Tibial nerve (tissue), 4 donors: ENCODE measurements around the gene KLHL35. TPM values are rescaled to one million over a fixed set of nuclear protein-coding genes. Genes with fewer than 3 reads are reported as not detected.

Experiments used
- DNase-seq, 2 donors: peaks; one replicate each; pipeline ENCODE4 v3.0.0-alpha.2; 2019; ENCODE audit warnings: low spot score in 2 of 2
- H3K27ac ChIP-seq, 4 donors: fragments of 200-600 bp; sonication (generic) in 3 of 4; one replicate each; pipeline ENCODE4 v1.5.1; 2017 to 2019; ENCODE audit warnings: mild to moderate bottlenecking in 1 of 4
- H3K27me3 ChIP-seq, 2 donors: fragments of 200-600 bp; sonication (generic) in 1 of 2; one replicate each; pipeline versions ENCODE4 v1.5.1 to v1.6.0; 2017 to 2019
- H3K36me3 ChIP-seq, 3 donors: fragments of 200-600 bp; sonication (generic); one replicate each; pipeline ENCODE4 v1.5.1; 2018 to 2019
- H3K4me1 ChIP-seq, 4 donors: fragments of 200-600 bp; sonication (generic) in 3 of 4; one replicate each; pipeline ENCODE4 v1.5.1; 2017 to 2019
- H3K4me3 ChIP-seq, 4 donors: fragments of 200-600 bp; sonication (generic) in 3 of 4; one replicate each; pipeline ENCODE4 v1.5.1; 2017 to 2019; ENCODE audit warnings: mild to moderate bottlenecking in 1 of 4, moderate library complexity in 1 of 4
- H3K9me3 ChIP-seq, 4 donors: fragments of 200-600 bp; sonication (generic) in 3 of 4; one replicate each; pipeline ENCODE4 v1.5.1; 2017 to 2019
- CTCF ChIP-seq, 5 experiments: fragments of 200-600 bp in 3 of 5; fragments of 450-650 bp in 2 of 5; sonication (generic) in 3 of 5; IDR thresholded peaks; one replicate each; pipeline ENCODE4 v1.5.1; 2016 to 2019; ENCODE audit warnings: antibody characterized with exemption in 5 of 5, mild to moderate bottlenecking in 3 of 5, moderate library complexity in 2 of 5
- EP300 ChIP-seq, 2 donors: sonication (generic); formaldehyde crosslinking; IDR thresholded peaks; one replicate each; pipeline ENCODE4 v1.6.1; 2017; ENCODE audit warnings: antibody characterized with exemption in 2 of 2, mild to moderate bottlenecking in 1 of 2
- POLR2A ChIP-seq, 2 donors: fragments of 450-650 bp; IDR thresholded peaks; one replicate each; pipeline ENCODE4 v1.6.1; 2017; ENCODE audit warnings: antibody characterized with exemption in 2 of 2, mild to moderate bottlenecking in 2 of 2, moderate library complexity in 2 of 2
- WGBS, 2 donors: methylation state at CpG; one replicate each; pipeline ENCODE4 v1.1.5; 2018; 5-methylcytosine and 5-hydroxymethylcytosine counted together
- total RNA-seq, 4 donors: library from RNA; depleted of rRNA; stranded (reverse); fragments of >200 nt; gene quantifications; one replicate each; pipeline ENCODE4 v1.1.0, GENCODE V29; 2016

Gene KLHL35
- total RNA-seq, 4 donors from 2014 or later: 3.0 to 11.1 (median 6.6) TPM

- H3K36me3 ChIP-seq: peaks cover 0 to 24% (median 0%) of the 10 kb centered on the region in 3 donors
- no peak for DNase-seq
- TF ChIP-seq EP300 (IDR thresholded peaks at IDR 0.05) (no peak), POLR2A (IDR thresholded peaks at IDR 0.05) (no peak), CTCF (IDR thresholded peaks at IDR 0.05) (no peak)
- peaks cover 0 to 61% (median 12%) of the 10 kb centered on the region in 4 donors for H3K4me1 ChIP-seq
- WGBS, 2 donors: 51 to 59% methylated on average over 16 of the region's 16 CpGs
- peaks cover 0 to 5% (median 0%) of the 10 kb centered on the region in 4 donors for H3K9me3 ChIP-seq
- H3K27ac ChIP-seq: no peak overlapping the region
- no peak overlapping the region for H3K4me3 ChIP-seq
- peaks cover 0 to 30% of the 10 kb centered on the region in 2 donors for H3K27me3 ChIP-seq
Measured at GRCh38 chr11:75431533-75432525, 1.2 kb downstream of the KLHL35 start.

GRCh38 chr11:75430714-75431532 is 2.1 kb downstream of the KLHL35 start:
- H3K4me1 ChIP-seq: peaks cover 0 to 61% (median 12%) of the 10 kb centered on the region in 4 donors
- DNase-seq: no peak
- WGBS, 2 donors: 34 to 36% methylated on average over 32 of the region's 32 CpGs
- peak overlapping the region in 2 of 4 donors; percentile 17 to 49 for H3K4me3 ChIP-seq
- peak overlapping the region in 1 of 4 donors; percentile 50 for H3K27ac ChIP-seq
- no peak for TF ChIP-seq POLR2A (IDR thresholded peaks at IDR 0.05)
- no peak for TF ChIP-seq EP300 (IDR thresholded peaks at IDR 0.05)
- TF ChIP-seq CTCF (IDR thresholded peaks at IDR 0.05): no peak
- H3K9me3 ChIP-seq: peaks cover 0 to 5% (median 0%) of the 10 kb centered on the region in 4 donors
- H3K36me3 ChIP-seq: peaks cover 0 to 15% (median 0%) of the 10 kb centered on the region in 3 donors
- peaks cover 0 to 30% of the 10 kb centered on the region in 2 donors for H3K27me3 ChIP-seq

- Histone ChIP-seq H3K27me3 (peaks cover 0 to 30% of the 10 kb centered on the region in 2 donors), H3K27ac (peak overlapping the region in 1 of 4 donors; percentile 50)
- 2 to 5% methylated on average over 15 to 42 of the region's 134 CpGs for WGBS, 2 donors
Measured at GRCh38 chr11:75429902-75430713, 2.9 kb downstream of the KLHL35 start.

GRCh38 chr11:75429641-75429901 is 3.4 kb downstream of the KLHL35 start:
- H3K4me1 ChIP-seq: peaks cover 0 to 61% (median 12%) of the 10 kb centered on the region in 4 donors
- TF ChIP-seq CTCF (IDR thresholded peaks at IDR 0.05) (no peak), POLR2A (IDR thresholded peaks at IDR 0.05) (no peak), EP300 (IDR thresholded peaks at IDR 0.05) (no peak)
- H3K27ac ChIP-seq: peak overlapping the region in 1 of 4 donors; percentile 50
- peaks cover 0 to 8% (median 0%) of the 10 kb centered on the region in 3 donors for H3K36me3 ChIP-seq
- H3K9me3 ChIP-seq: peaks cover 0 to 5% (median 0%) of the 10 kb centered on the region in 4 donors
- no peak for DNase-seq
- peak overlapping the region in 1 of 4 donors; percentile 49 for H3K4me3 ChIP-seq
- peaks cover 0 to 30% of the 10 kb centered on the region in 2 donors for H3K27me3 ChIP-seq
- WGBS, 2 donors: 22 to 31% methylated on average over 19 to 25 of the region's 25 CpGs

More at GRCh38 chr11:75429902-75430713, 2.9 kb downstream of the KLHL35 start:
- H3K4me1 ChIP-seq: peaks cover 0 to 61% (median 12%) of the 10 kb centered on the region in 4 donors
- H3K4me3 ChIP-seq: peak overlapping the region in 3 of 4 donors; percentile 6 to 49 (median 17)
- peaks cover 0 to 5% (median 0%) of the 10 kb centered on the region in 4 donors for H3K9me3 ChIP-seq
- H3K36me3 ChIP-seq: peaks cover 0 to 12% (median 0%) of the 10 kb centered on the region in 3 donors
- TF ChIP-seq EP300 (IDR thresholded peaks at IDR 0.05): no peak
- TF ChIP-seq CTCF (IDR thresholded peaks at IDR 0.05): peak in 1 of 5 experiments; percentile 12
- peak in 1 of 2 donors; percentile 25 for TF ChIP-seq POLR2A (IDR thresholded peaks at IDR 0.05)
- DNase-seq: peak in 1 of 2 donors; percentile 44
